GM12891 (cell line): ENCODE measurements around the gene USP37.

Source experiments
- DNase-seq: peaks from one replicate; pipeline ENCODE4 v3.0.0; 2011; ENCODE audit warnings: low spot score; ENCODE audit not compliant: insufficient read length
- FAIRE-seq: peaks from 2 replicates; lab custom pipeline; 2011; peaks lifted over from hg19 to GRCh38; lab: Jason Lieb, UNC
- PAX5 ChIP-seq: IDR thresholded peaks from 2 replicates; pipeline ENCODE4 v1.6.1; 2011; ENCODE audit warnings: low read length, moderate library complexity, mild to moderate bottlenecking; ENCODE audit not compliant: insufficient read depth, severe bottlenecking
- POLR2A ChIP-seq: IDR thresholded peaks from 2 replicates; pipeline ENCODE4 v1.6.1; 2011; ENCODE audit warnings: low read depth, low read length, control low read depth
- POLR2AphosphoS5 ChIP-seq: IDR thresholded peaks from 2 replicates; pipeline ENCODE4 v1.6.1; 2011; ENCODE audit warnings: low read depth, low read length, control low read depth
- POU2F2 ChIP-seq: IDR thresholded peaks from 2 replicates; pipeline ENCODE4 v1.6.1; 2011; ENCODE audit warnings: low read depth, mild to moderate bottlenecking, control low read depth, low read length, moderate library complexity
- SPI1 ChIP-seq: IDR thresholded peaks from 2 replicates; pipeline ENCODE4 v1.6.1; 2011; ENCODE audit warnings: low read depth, low read length, control low read depth
- TAF1 ChIP-seq: IDR thresholded peaks from 2 replicates; pipeline ENCODE4 v1.6.1; 2011; ENCODE audit warnings: low read depth, low read length, control low read depth

USP37 gene

GRCh38 chr2:218435003-218435982, 132.9 kb downstream of the USP37 start:
- no peak for FAIRE-seq
- DNase-seq: no peak
- no peak for TF ChIP-seq POLR2A
- TF ChIP-seq SPI1: no peak

GRCh38 chr2:218434456-218434855, 133.7 kb downstream of the USP37 start:
- TF ChIP-seq PAX5 (no peak), TAF1 (no peak), POLR2AphosphoS5 (no peak), SPI1 (no peak), POLR2A (no peak), POU2F2 (no peak)
- no peak for FAIRE-seq
- no peak for DNase-seq

DNA sequence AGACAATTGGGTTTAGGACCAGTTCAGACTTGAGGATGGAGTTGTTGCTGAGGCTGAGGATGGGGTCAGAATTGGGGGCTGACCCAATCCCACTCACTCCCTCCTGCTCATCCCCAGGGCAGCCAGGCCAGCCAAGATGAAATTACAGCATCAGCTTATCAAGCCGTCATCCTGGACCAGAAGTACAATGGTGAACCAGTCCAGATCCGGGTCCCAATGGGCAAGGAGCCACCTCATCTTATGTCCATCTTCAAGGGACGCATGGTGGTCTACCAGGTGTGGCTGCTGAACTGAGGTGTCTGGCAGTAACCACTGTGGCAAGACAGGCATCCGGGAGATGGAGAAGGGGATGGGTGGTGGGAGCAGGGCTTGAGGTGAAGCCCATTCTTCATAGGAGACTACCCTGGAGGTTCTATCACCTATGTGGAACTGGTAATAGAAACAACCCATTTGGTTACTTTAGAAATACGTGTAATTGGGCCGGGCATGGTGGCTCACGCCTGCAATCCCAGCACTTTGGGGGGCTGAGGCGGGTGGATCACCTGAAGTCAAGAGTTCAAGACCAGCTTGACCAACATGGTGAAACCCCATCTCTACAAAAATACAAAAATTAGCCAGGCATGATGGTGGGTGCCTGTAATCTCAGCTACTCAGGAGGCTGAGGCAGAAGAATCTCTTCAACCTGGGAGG, 135.3 kb downstream of the USP37 start:
- FAIRE-seq: no peak
- DNase-seq: no peak
- TF ChIP-seq POU2F2 (no peak), POLR2A (no peak), PAX5 (no peak), TAF1 (no peak), POLR2AphosphoS5 (no peak)

DNA sequence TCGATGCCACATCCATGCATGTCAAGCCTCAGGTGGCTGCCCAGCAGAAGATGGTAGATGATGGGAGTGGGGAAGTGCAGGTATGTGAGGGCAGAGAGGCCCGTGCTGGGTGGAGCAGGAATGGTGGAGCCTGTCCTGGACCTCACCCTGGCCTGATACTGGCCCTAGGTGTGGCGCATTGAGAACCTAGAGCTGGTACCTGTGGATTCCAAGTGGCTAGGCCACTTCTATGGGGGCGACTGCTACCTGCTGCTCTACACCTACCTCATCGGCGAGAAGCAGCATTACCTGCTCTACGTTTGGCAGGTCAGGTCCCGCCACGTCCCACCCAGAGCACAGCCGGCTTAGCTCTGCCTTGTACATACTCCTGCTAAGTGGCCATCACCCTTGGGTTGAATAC, 136.3 kb downstream of the USP37 start:
- no peak for DNase-seq
- FAIRE-seq: no peak

DNA sequence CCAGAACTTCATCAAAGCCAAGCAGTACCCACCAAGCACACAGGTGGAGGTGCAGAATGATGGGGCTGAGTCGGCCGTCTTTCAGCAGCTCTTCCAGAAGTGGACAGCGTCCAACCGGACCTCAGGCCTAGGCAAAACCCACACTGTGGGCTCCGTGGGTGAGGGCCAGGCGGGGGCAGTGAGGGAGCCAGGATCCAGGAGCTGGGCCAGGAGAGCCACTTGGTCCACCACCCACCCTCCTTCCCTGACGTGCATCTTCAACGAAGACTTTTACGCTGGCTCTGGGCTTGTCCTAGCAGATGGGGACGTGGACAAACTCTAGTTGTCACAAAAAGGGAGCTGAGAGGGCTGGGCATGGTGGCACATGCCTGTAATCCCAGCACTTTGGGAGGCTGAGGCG, 137.4 kb downstream of the USP37 start:
- TF ChIP-seq POU2F2 (no peak), PAX5 (no peak), POLR2AphosphoS5 (no peak), SPI1 (no peak), POLR2A (no peak)
- no peak for FAIRE-seq
- no peak for DNase-seq

More for the DNA sequence above, 136.3 kb downstream of the USP37 start:
- TF ChIP-seq SPI1: no peak
- no peak for TF ChIP-seq POU2F2
- no peak for TF ChIP-seq POLR2A
- TF ChIP-seq TAF1: no peak
- TF ChIP-seq PAX5: no peak
- TF ChIP-seq POLR2AphosphoS5: no peak

DNA sequence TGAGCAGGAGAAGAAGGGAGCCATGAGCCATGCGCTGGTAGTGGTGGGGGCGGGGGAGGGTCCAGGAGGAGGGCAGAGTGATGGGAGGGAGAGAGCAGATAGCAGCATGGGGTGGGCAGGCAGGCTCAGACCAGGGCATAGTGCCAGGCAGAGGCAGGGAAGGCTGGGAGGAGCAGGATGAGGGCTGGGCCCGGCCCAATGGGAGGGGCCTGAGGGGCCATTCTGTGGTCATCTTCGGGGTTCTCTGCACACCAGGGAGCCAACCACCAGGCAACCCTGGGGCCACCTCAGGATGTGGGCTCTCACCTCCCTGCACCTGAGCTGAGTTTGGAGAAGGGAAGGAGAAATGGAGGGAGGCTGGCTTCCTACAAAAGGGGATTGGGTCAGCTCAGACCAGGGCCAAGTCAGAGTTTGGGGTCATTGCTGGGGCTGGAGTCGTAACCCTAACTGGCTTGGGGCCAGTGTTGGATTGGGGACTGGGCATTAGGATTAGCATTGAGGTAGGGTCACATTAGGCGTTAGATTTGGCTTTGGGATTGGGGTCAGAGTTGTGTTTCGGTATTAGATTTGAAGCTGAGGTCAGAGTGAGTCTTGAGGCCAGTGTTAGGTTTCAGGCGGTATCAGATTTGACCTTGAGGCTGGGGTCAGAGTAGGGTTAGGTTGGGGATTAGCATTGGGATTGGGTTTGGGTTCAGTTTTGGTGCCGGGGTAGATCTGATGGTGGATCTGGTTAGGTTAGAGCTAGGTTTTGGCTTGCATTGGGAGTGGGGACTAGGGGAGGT, 138.0 kb downstream of the USP37 start:
- no peak for FAIRE-seq
- no peak for TF ChIP-seq POU2F2
- no peak for TF ChIP-seq SPI1
- TF ChIP-seq PAX5: no peak
- no peak for TF ChIP-seq POLR2AphosphoS5
- TF ChIP-seq POLR2A: no peak
- TF ChIP-seq TAF1: no peak
- no peak for DNase-seq

DNA sequence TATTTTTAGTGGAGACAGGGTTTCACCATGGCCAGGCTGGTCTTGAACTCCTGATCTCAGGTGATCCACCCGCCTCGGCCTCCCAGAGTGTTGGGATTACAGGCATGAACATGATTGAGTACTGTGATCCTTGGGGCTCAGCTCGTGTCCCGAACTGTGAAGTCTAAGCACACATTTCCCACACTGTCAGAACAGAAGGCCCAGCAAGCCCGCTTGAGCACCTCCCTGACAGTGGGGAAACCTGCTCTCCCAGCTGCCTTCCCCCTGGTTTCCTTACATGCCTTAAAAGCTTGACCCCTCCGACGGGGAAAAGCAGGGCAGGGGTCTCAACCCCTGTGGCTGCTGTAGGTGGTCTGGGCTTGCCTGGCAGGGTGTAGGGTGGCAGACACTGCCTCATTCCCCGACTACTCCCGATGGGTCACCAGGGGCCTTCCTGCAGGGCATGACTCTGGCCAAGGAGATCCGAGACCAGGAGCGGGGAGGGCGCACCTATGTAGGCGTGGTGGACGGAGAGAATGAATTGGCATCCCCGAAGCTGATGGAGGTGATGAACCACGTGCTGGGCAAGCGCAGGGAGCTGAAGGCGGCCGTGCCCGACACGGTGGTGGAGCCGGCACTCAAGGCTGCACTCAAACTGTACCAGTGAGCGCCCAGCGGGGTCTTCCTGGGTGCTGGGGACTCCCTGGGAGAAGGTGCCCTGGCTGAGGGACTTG, 139.1 kb downstream of the USP37 start:
- no peak for TF ChIP-seq SPI1
- no peak for TF ChIP-seq TAF1
- TF ChIP-seq PAX5: no peak
- TF ChIP-seq POLR2A: no peak
- no peak for TF ChIP-seq POLR2AphosphoS5
- no peak for TF ChIP-seq POU2F2

GRCh38 chr2:218427741-218428140, 140.4 kb downstream of the USP37 start:
- TF ChIP-seq SPI1 (no peak), TAF1 (no peak), POLR2A (no peak), POU2F2 (no peak), POLR2AphosphoS5 (no peak)
- no peak for FAIRE-seq
- no peak for DNase-seq

More for the DNA sequence above, 139.1 kb downstream of the USP37 start:
- FAIRE-seq: no peak
- no peak for DNase-seq

DNA sequence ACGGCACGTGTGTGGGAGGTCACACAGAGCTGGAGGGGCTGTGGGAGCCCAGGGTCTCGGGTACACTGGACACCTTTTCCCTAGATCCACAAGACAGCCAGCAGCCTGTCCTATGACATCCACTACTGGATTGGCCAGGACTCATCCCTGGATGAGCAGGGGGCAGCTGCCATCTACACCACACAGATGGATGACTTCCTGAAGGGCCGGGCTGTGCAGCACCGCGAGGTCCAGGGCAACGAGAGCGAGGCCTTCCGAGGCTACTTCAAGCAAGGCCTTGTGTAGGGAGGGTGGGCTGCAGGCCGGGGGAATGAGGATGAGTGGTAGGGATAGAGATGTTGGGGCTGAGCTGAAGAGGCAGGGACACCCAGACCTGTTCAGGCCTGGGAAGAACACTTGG, 142.6 kb downstream of the USP37 start:
- DNase-seq (no peak), FAIRE-seq (no peak)
- TF ChIP-seq POU2F2 (no peak), TAF1 (no peak), PAX5 (no peak), POLR2AphosphoS5 (no peak), SPI1 (no peak), POLR2A (no peak)
